Mesenchymal stem cell (in vitro differentiated cells and primary cell): ENCODE results near the gene TUBB2A.

Source experiments
- DNase-seq: peaks from one replicate; pipeline ENCODE4 v3.0.0-alpha.2; 2013
- H2AFZ ChIP-seq: one replicate; pipeline ENCODE4 v1.6.1; 2013; ENCODE audit warnings: low read depth, mild to moderate bottlenecking, control low read depth, inconsistent platforms, low read length, moderate library complexity
- H2AK5ac ChIP-seq: 2 replicates; pipeline ENCODE4 v1.6.1; 2013; ENCODE audit warnings: low read length, moderate library complexity, mild to moderate bottlenecking, inconsistent platforms; ENCODE audit not compliant: severe bottlenecking
- H2BK120ac ChIP-seq: one replicate; pipeline ENCODE4 v1.6.1; 2013; ENCODE audit warnings: low read depth, mild to moderate bottlenecking, inconsistent platforms, low read length, moderate library complexity
- H2BK12ac ChIP-seq, 2 experiments: one replicate each; pipeline ENCODE4 v1.6.1; 2013; ENCODE audit warnings: inconsistent platforms in 2 of 2, low read length in 2 of 2, mild to moderate bottlenecking in 2 of 2, moderate library complexity in 2 of 2, control low read depth in 1 of 2
- H2BK15ac ChIP-seq: one replicate; pipeline ENCODE4 v1.6.1; 2013; ENCODE audit warnings: mild to moderate bottlenecking, low read depth, inconsistent platforms; ENCODE audit not compliant: poor library complexity, severe bottlenecking
- H2BK5ac ChIP-seq: 2 replicates; pipeline ENCODE4 v1.6.1; 2013; ENCODE audit warnings: low read depth, mild to moderate bottlenecking, low read length, control low read depth, inconsistent platforms; ENCODE audit not compliant: poor library complexity, severe bottlenecking
- H3K14ac ChIP-seq, 2 experiments: one replicate each; pipeline ENCODE4 v1.6.1; 2013; ENCODE audit warnings: inconsistent platforms in 2 of 2, low read length in 2 of 2, control low read depth in 1 of 2, mild to moderate bottlenecking in 1 of 2, moderate library complexity in 1 of 2
- H3K18ac ChIP-seq, 2 experiments: one replicate each; pipeline ENCODE4 v1.6.1; 2013; ENCODE audit warnings: inconsistent platforms in 2 of 2, low read length in 2 of 2, control low read depth in 1 of 2, low read depth in 1 of 2, mild to moderate bottlenecking in 1 of 2
- H3K23ac ChIP-seq, 2 experiments: one replicate each; pipeline ENCODE4 v1.6.1; 2013; ENCODE audit warnings: inconsistent platforms in 2 of 2, low read length in 2 of 2, mild to moderate bottlenecking in 2 of 2, moderate library complexity in 2 of 2, control low read depth in 1 of 2
- H3K27ac ChIP-seq: 2 replicates; pipeline ENCODE4 v1.5.1; 2013; ENCODE audit warnings: mild to moderate bottlenecking, moderate library complexity, low read length, control low read depth, inconsistent platforms; ENCODE audit not compliant: poor library complexity, severe bottlenecking
- H3K27me3 ChIP-seq, 2 experiments: 2 replicates each; pipeline versions ENCODE4 v1.6.1 to v1.7.0; 2013; ENCODE audit warnings: low read length in 2 of 2, mild to moderate bottlenecking in 2 of 2, moderate library complexity in 2 of 2, control low read depth in 1 of 2, inconsistent platforms in 1 of 2; ENCODE audit not compliant: control insufficient read depth in 1 of 2, insufficient read depth in 1 of 2
- H3K36me3 ChIP-seq, 2 experiments: 2 replicates each; pipeline versions ENCODE4 v1.6.1 to v1.7.0; 2013; ENCODE audit warnings: low read length in 2 of 2, control low read depth in 1 of 2, inconsistent platforms in 1 of 2, low read depth in 1 of 2, mild to moderate bottlenecking in 1 of 2; ENCODE audit not compliant: insufficient read depth in 2 of 2, control insufficient read depth in 1 of 2
- H3K4ac ChIP-seq, 2 experiments: one replicate each; pipeline ENCODE4 v1.6.1; 2013; ENCODE audit warnings: inconsistent platforms in 2 of 2, low read length in 2 of 2, mild to moderate bottlenecking in 2 of 2, moderate library complexity in 2 of 2, control low read depth in 1 of 2, low read depth in 1 of 2
- H3K4me1 ChIP-seq: 2 replicates; pipeline ENCODE4 v1.6.1; 2013; ENCODE audit warnings: low read depth, low read length, control low read depth; ENCODE audit not compliant: control insufficient read depth, insufficient read depth
- H3K4me2 ChIP-seq: 2 replicates; pipeline ENCODE4 v1.6.1; 2013; ENCODE audit warnings: low read length, mild to moderate bottlenecking, inconsistent platforms; ENCODE audit not compliant: poor library complexity, severe bottlenecking
- H3K4me3 ChIP-seq, 2 experiments: 2 replicates each; pipeline versions ENCODE4 v1.5.1 to v1.7.0; 2013; ENCODE audit warnings: low read length in 2 of 2, mild to moderate bottlenecking in 2 of 2, control low read depth in 1 of 2, low read depth in 1 of 2; ENCODE audit not compliant: insufficient read depth in 1 of 2
- H3K79me1 ChIP-seq: replicated peaks from 2 replicates; pipeline ENCODE4 v1.6.1; 2013; ENCODE audit warnings: mild to moderate bottlenecking, control low read depth, low read length, inconsistent platforms; ENCODE audit not compliant: poor library complexity, severe bottlenecking
- H3K9ac ChIP-seq: 2 replicates; pipeline ENCODE4 v1.7.0; 2013; ENCODE audit warnings: mild to moderate bottlenecking, low read length, moderate library complexity
- H3K9me3 ChIP-seq: 2 replicates; pipeline ENCODE4 v1.7.0; 2013; ENCODE audit warnings: mild to moderate bottlenecking, low read length; ENCODE audit not compliant: control insufficient read depth
- H4K8ac ChIP-seq: one replicate; pipeline ENCODE4 v1.6.1; 2013; ENCODE audit warnings: inconsistent platforms, mild to moderate bottlenecking, low read length, moderate library complexity
- H4K91ac ChIP-seq: one replicate; pipeline ENCODE4 v1.6.1; 2013; ENCODE audit warnings: mild to moderate bottlenecking, low read length, inconsistent platforms
- WGBS: methylation state at CpG from one replicate; pipeline ENCODE4 v1.1.7; 2013; ENCODE audit warnings: mixed read lengths; 5-methylcytosine and 5-hydroxymethylcytosine counted together

The TUBB2A gene

DNA sequence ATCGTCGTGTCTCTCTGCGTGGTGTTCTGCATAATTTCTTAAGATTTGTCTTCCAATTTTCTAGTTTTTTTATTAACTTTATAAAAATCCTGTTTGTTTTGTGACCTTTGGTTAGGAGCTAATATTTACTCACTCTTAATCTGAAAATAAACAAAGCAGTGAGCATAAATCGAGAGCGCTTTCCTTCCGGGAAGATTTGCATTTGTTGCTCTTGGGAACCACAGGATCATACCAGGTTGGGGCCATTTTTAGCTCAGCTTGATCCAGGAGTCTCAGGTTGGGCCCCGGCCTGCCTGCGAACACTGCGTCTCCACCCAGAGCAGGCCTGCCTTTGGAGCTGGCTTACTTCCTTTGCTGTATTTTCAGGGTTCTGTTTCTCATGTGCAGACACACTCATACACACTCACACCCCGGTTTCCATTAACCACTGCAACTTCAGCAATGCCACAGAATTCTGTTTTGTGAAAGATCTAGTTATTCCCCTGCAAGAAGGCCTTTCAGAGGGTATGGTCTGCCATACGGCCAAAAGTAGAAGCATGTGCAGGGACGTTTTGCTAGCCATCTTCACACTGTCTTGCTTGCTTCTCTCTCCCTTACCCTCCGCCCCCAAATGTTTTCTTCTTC lies 21.6 kb downstream of the TUBB2A start:
- Histone ChIP-seq H3K23ac (no peak overlapping the region), H3K27ac (no peak overlapping the region)
- WGBS: 91% methylated on average over 10 of the region's 13 CpGs

DNA sequence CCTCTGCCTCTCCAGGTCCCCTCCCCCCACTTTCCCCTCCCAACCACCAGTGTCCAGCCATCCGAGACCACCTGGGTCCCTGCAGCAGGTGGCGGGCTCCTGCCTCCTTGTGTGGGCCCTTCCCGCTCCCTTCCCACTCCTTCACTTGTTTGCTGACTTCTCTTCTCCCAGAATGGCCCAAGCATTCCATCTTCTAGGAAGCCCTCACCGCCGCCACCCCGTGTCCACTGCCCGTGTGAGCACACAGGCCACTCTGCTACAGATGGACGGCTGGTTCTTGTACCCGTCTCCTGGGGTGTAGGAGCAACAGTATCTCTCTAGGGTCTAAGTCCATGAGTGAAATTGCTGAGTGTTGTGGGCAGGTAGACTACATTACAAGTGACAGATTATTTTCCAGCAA lies 23.8 kb downstream of the TUBB2A start:
- Histone ChIP-seq H3K27me3 (no peaks in the 10 kb centered on the region), H3K23ac (no peak overlapping the region), H2AK5ac (no peak overlapping the region), H3K9me3 (no peaks in the 10 kb centered on the region), H3K4me1 (peaks cover 7% of the 10 kb centered on the region), H2BK12ac (no peak overlapping the region), H2BK15ac (no peak overlapping the region), H3K14ac (no peak overlapping the region), H3K4me2 (no peak overlapping the region), H2AFZ (no peak overlapping the region), H2BK5ac (no peak overlapping the region), H4K8ac (no peak overlapping the region), H2BK120ac (no peak overlapping the region), H3K4ac (no peak overlapping the region), H3K4me3 (no peak overlapping the region), H3K79me1 (peaks cover 5% of the 10 kb centered on the region), H3K27ac (no peak overlapping the region), H3K18ac (no peak overlapping the region), H3K9ac (no peak overlapping the region), H4K91ac (no peak overlapping the region), H3K36me3 (peaks cover 37 to 80% of the 10 kb centered on the region in 2 experiments)
- WGBS: 98% methylated on average over 6 of the region's 9 CpGs
- DNase-seq: no peak

More for the DNA sequence above, 21.6 kb downstream of the TUBB2A start:
- Histone ChIP-seq H3K4me3 (no peak overlapping the region), H2BK12ac (no peak overlapping the region), H2BK120ac (no peak overlapping the region), H2AFZ (no peak overlapping the region), H3K4me2 (no peak overlapping the region), H3K18ac (no peak overlapping the region), H4K8ac (no peak overlapping the region), H3K9me3 (no peaks in the 10 kb centered on the region), H2BK5ac (no peak overlapping the region), H2AK5ac (no peak overlapping the region), H3K9ac (no peak overlapping the region), H3K27me3 (no peaks in the 10 kb centered on the region), H3K36me3 (peaks cover 31 to 81% of the 10 kb centered on the region in 2 experiments), H3K14ac (no peak overlapping the region), H3K79me1 (peaks cover 5% of the 10 kb centered on the region), H3K4me1 (peaks cover 20% of the 10 kb centered on the region), H4K91ac (no peak overlapping the region), H3K4ac (no peak overlapping the region), H2BK15ac (no peak overlapping the region)
- no peak for DNase-seq

DNA sequence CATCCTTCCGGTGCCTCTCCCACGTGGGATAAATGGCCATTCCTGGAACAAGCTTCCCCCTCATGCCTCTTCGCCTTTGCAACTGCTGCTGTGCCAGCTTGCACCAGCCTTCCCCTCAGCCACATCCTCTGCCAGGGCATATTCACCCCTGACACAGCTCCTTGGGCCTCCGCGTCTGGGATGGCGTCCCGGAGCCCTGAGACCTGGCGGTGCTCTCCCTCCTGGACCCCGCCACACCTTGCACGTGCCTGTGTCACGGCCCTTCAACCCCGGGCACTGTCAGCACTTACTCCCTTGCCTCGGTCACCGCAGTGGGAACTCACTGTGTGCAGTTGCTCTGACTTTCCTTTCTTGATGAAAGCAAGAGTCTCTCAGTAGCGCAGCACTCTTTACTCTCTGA lies 25.6 kb downstream of the TUBB2A start:
- H3K4me2 ChIP-seq: no peak overlapping the region
- no peak overlapping the region for H2BK120ac ChIP-seq
- H3K4ac ChIP-seq: no peak overlapping the region
- no peak overlapping the region for H2AFZ ChIP-seq
- no peak overlapping the region for H3K23ac ChIP-seq
- H4K91ac ChIP-seq: no peak overlapping the region
- no peak for DNase-seq
- no peak overlapping the region for H3K27ac ChIP-seq
- peaks cover 33 to 71% of the 10 kb centered on the region in 2 experiments for H3K36me3 ChIP-seq
- H3K9ac ChIP-seq: no peak overlapping the region
- H3K27me3 ChIP-seq: no peaks in the 10 kb centered on the region
- H3K9me3 ChIP-seq: no peaks in the 10 kb centered on the region
- no peak overlapping the region for H2BK15ac ChIP-seq
- H3K4me1 ChIP-seq: peaks cover 1% of the 10 kb centered on the region
- peaks cover 5% of the 10 kb centered on the region for H3K79me1 ChIP-seq
- no peak overlapping the region for H2BK5ac ChIP-seq
- WGBS: 95% methylated on average over 15 of the region's 15 CpGs
- H4K8ac ChIP-seq: no peak overlapping the region
- H3K4me3 ChIP-seq: no peak overlapping the region
- H2BK12ac ChIP-seq: no peak overlapping the region
- no peak overlapping the region for H3K18ac ChIP-seq
- H3K14ac ChIP-seq: no peak overlapping the region
- H2AK5ac ChIP-seq: no peak overlapping the region

DNA sequence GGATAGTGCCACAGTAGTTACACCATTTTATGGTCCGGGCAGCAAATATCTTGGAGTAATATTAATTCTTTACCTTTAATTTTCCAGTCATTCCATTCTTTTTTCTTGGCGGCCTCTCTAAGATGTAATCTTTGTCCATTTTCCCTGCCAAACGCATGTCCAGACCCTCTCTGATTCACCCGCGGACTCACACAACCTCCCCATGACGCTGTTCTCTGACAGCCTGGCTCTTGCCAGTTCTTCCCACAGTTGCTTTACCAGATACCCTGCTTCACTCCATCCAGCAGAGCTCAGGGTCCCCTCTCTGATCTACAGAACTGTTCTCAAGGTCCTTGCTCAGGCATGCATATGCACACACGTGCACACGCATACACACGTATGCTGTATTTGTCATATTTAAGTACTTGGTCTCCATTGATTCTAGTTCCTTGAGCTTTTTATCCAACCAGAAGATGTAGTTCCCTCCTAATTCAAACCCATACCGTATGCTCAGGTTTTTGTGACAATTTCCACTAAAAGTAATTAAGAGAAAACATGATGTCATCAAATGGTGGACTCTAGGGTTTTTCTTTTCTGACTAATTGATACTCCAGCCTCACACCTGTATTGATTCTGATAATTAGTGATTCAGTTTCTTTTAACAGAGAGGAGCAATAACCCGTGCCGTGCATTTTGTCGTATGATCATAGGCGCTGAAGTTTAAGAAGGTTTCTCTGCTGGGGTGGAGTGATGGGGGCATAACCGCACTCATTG lies 28.8 kb downstream of the TUBB2A start:
- WGBS: 93% methylated on average over 14 of the region's 15 CpGs
- Histone ChIP-seq H4K8ac (no peak overlapping the region), H3K79me1 (peaks cover 5% of the 10 kb centered on the region), H2BK120ac (no peak overlapping the region), H2AFZ (no peak overlapping the region), H3K9ac (no peak overlapping the region), H3K9me3 (no peaks in the 10 kb centered on the region), H2BK5ac (no peak overlapping the region), H3K18ac (no peak overlapping the region), H3K4ac (no peak overlapping the region), H2BK15ac (no peak overlapping the region), H3K27ac (no peak overlapping the region), H2AK5ac (no peak overlapping the region), H3K36me3 (peaks cover 31 to 52% of the 10 kb centered on the region in 2 experiments), H3K4me2 (no peak overlapping the region), H2BK12ac (no peak overlapping the region), H3K14ac (no peak overlapping the region), H3K4me3 (no peak overlapping the region), H4K91ac (no peak overlapping the region), H3K4me1 (peaks cover 3% of the 10 kb centered on the region), H3K27me3 (no peaks in the 10 kb centered on the region), H3K23ac (no peak overlapping the region)
- DNase-seq: no peak
